M059J (cell line): Measurements from ENCODE around the gene BTBD2. TPM values are rescaled to one million over a fixed set of nuclear protein-coding genes. Genes with fewer than 3 reads are reported as not detected.
"Not testable (repeated sequence)": the region's sequence is repeated elsewhere in the genome, so short reads cannot be mapped to it uniquely, and the experiment has no call there.

Experiments used
- DNase-seq: peaks from one replicate; pipeline ENCODE4 v3.0.0-alpha.2; 2012; ENCODE audit warnings: low read depth
- total RNA-seq: library from RNA; depleted of rRNA; stranded (reverse); fragments of >200 nt; shearing (Covaris generic); gene quantifications from 2 replicates; pipeline ENCODE4 v1.2.3, GENCODE V29; 2014

The BTBD2 gene
- total RNA-seq, 1 experiment from 2014 or later: 63.3 TPM

- no peak for DNase-seq
These were observed 545 bp downstream of the BTBD2 start for GRCh38 chr19:2014731-2015607.

- no peak for DNase-seq
These were observed 1.4 kb downstream of the BTBD2 start for GRCh38 chr19:2014131-2014571.

- no peak for DNase-seq
These were observed 1.9 kb downstream of the BTBD2 start for GRCh38 chr19:2013683-2013961.

- DNase-seq: no peak
These were observed 2.4 kb downstream of the BTBD2 start for GRCh38 chr19:2012941-2013682.

GRCh38 chr19:2011169-2011568 lies 4.3 kb downstream of the BTBD2 start:
- DNase-seq: no peak

- no peak for DNase-seq
These were observed 5.3 kb downstream of the BTBD2 start for GRCh38 chr19:2010135-2010668.

- DNase-seq: no peak
These were observed 11.6 kb downstream of the BTBD2 start for GRCh38 chr19:2003874-2004273.

- DNase-seq: no peak
These were observed 15.5 kb downstream of the BTBD2 start for GRCh38 chr19:1999856-2000515.

- DNase-seq: no peak
These were observed 16.5 kb downstream of the BTBD2 start for GRCh38 chr19:1998712-1999708.

- no peak for DNase-seq
These were observed 17.9 kb downstream of the BTBD2 start for GRCh38 chr19:1997353-1998233.

GRCh38 chr19:1992759-1993260 lies 22.7 kb downstream of the BTBD2 start:
- no peak for DNase-seq

- DNase-seq: no peak
These were observed 24.2 kb downstream of the BTBD2 start for GRCh38 chr19:1991018-1991913.

- no peak for DNase-seq
These were observed 25.1 kb downstream of the BTBD2 start for GRCh38 chr19:1990230-1991017.

GRCh38 chr19:1989513-1990229 lies 25.8 kb downstream of the BTBD2 start:
- DNase-seq: no peak

- not testable (repeated sequence) for DNase-seq
These were observed 27.1 kb downstream of the BTBD2 start for GRCh38 chr19:1988464-1988863.

GRCh38 chr19:1987197-1988187 lies 28.0 kb downstream of the BTBD2 start:
- DNase-seq: peak; percentile 15
